Measurements from ENCODE around the gene PACRG.

PACRG gene

GRCh38 chr6:163113358-163113962 is 385.7 kb downstream of the PACRG start:
- TF ChIP-seq POLR2A (IDR thresholded peaks at IDR 0.05; ENCODE audit: low read length) (no peak), GATA1 (IDR thresholded peaks at IDR 0.05; ENCODE audit: low read depth, low read length) (no peak)
- no peak for DNase-seq

- no peak for DNase-seq
- TF ChIP-seq POLR2A (IDR thresholded peaks at IDR 0.05; ENCODE audit: low read length) (no peak), GATA1 (IDR thresholded peaks at IDR 0.05; ENCODE audit: low read depth, low read length) (no peak)
Observed at GRCh38 chr6:163118941-163119340, 391.2 kb downstream of the PACRG start.

GRCh38 chr6:163120223-163120622 is 392.4 kb downstream of the PACRG start:
- no peak for TF ChIP-seq GATA1 (IDR thresholded peaks at IDR 0.05; ENCODE audit: low read depth, low read length)
- TF ChIP-seq POLR2A (IDR thresholded peaks at IDR 0.05; ENCODE audit: low read length) = no peak
- DNase-seq = peak in 1 of 2 experiments; percentile 3

- DNase-seq = no peak
- no peak for TF ChIP-seq GATA1 (IDR thresholded peaks at IDR 0.05; ENCODE audit: low read depth, low read length)
- TF ChIP-seq POLR2A (IDR thresholded peaks at IDR 0.05; ENCODE audit: low read length) = no peak
Observed at GRCh38 chr6:163121270-163121669, 393.5 kb downstream of the PACRG start.

GRCh38 chr6:163122365-163122764 is 394.6 kb downstream of the PACRG start:
- TF ChIP-seq POLR2A (IDR thresholded peaks at IDR 0.05; ENCODE audit: low read length) (no peak), GATA1 (IDR thresholded peaks at IDR 0.05; ENCODE audit: low read depth, low read length) (no peak)
- no peak for DNase-seq

GRCh38 chr6:163123098-163123497 is 395.3 kb downstream of the PACRG start:
- DNase-seq = no peak
- no peak for TF ChIP-seq POLR2A (IDR thresholded peaks at IDR 0.05; ENCODE audit: low read length)
- no peak for TF ChIP-seq GATA1 (IDR thresholded peaks at IDR 0.05; ENCODE audit: low read depth, low read length)

GRCh38 chr6:163126741-163127140 is 399.0 kb downstream of the PACRG start:
- no peak for DNase-seq
- TF ChIP-seq GATA1 (IDR thresholded peaks at IDR 0.05; ENCODE audit: low read depth, low read length) (no peak), POLR2A (IDR thresholded peaks at IDR 0.05; ENCODE audit: low read length) (no peak)

GRCh38 chr6:163127587-163127986 is 399.8 kb downstream of the PACRG start:
- DNase-seq = no peak
- no peak for TF ChIP-seq GATA1 (IDR thresholded peaks at IDR 0.05; ENCODE audit: low read depth, low read length)
- no peak for TF ChIP-seq POLR2A (IDR thresholded peaks at IDR 0.05; ENCODE audit: low read length)

GRCh38 chr6:163128324-163128723 is 400.6 kb downstream of the PACRG start:
- DNase-seq = no peak
- no peak for TF ChIP-seq GATA1 (IDR thresholded peaks at IDR 0.05; ENCODE audit: low read depth, low read length)

GRCh38 chr6:163132050-163132750 is 404.4 kb downstream of the PACRG start:
- no peak for DNase-seq
- TF ChIP-seq POLR2A (IDR thresholded peaks at IDR 0.05; ENCODE audit: low read length) (no peak), GATA1 (IDR thresholded peaks at IDR 0.05; ENCODE audit: low read depth, low read length) (no peak)

- no peak for DNase-seq
- TF ChIP-seq POLR2A (IDR thresholded peaks at IDR 0.05; ENCODE audit: low read length) (no peak), GATA1 (IDR thresholded peaks at IDR 0.05; ENCODE audit: low read depth, low read length) (no peak)
Observed at GRCh38 chr6:163133017-163133416, 405.2 kb downstream of the PACRG start.

GRCh38 chr6:163133691-163134090 is 405.9 kb downstream of the PACRG start:
- no peak for TF ChIP-seq POLR2A (IDR thresholded peaks at IDR 0.05; ENCODE audit: low read length)
- TF ChIP-seq GATA1 (IDR thresholded peaks at IDR 0.05; ENCODE audit: low read depth, low read length) = no peak
- DNase-seq = no peak

GRCh38 chr6:163136681-163137397 is 409.1 kb downstream of the PACRG start:
- TF ChIP-seq POLR2A (IDR thresholded peaks at IDR 0.05; ENCODE audit: low read length) = no peak
- TF ChIP-seq GATA1 (IDR thresholded peaks at IDR 0.05; ENCODE audit: low read depth, low read length) = no peak
- DNase-seq = no peak

GRCh38 chr6:163137398-163137881 is 409.7 kb downstream of the PACRG start:
- DNase-seq = no peak
- no peak for TF ChIP-seq POLR2A (IDR thresholded peaks at IDR 0.05; ENCODE audit: low read length)
- no peak for TF ChIP-seq GATA1 (IDR thresholded peaks at IDR 0.05; ENCODE audit: low read depth, low read length)
